ENCODE data around the gene UROD. TPM values are rescaled to one million over a fixed set of nuclear protein-coding genes. Genes with fewer than 3 reads are reported as not detected.

The UROD gene
- total RNA-seq, 1 experiment from 2014 or later: 54.3 TPM

- Histone ChIP-seq H3K27me3 (replicated peaks; ENCODE audit: control insufficient read depth, insufficient read depth, low read length) (no peaks in the 10 kb centered on the region), H3K9me3 (no peaks in the 10 kb centered on the region), H3K36me3 (ENCODE audit: control insufficient read depth, insufficient read depth, low read length) (no peaks in the 10 kb centered on the region), H3K4me3 (ENCODE audit: low read depth, low read length) (no peak overlapping the region), H3K4me1 (no peaks in the 10 kb centered on the region)
- H3K4me3 Mint-ChIP-seq (ENCODE audit: unreplicated experiment): no peak overlapping the region
- BruUV-seq (replicated peaks): no TSS peak
- H3K4me1 Mint-ChIP-seq (ENCODE audit: low read depth, unreplicated experiment): no peaks in the 10 kb centered on the region
- ChIA-PET CTCF (interaction anchor here (1.1 kb wide), 1 partner anchor 15 kb away, joined by 5 read pairs; no protein-coding TSS in a partner anchor), POLR2A (interaction anchor here (0.5 to 0.6 kb wide), 2 partner anchors 59 to 157 kb away, joined by 3 to 13 read pairs; no protein-coding TSS in a partner anchor)
- no peaks in the 10 kb centered on the region for H3K9me3 Mint-ChIP-seq (ENCODE audit: unreplicated experiment)
- intact Hi-C loops (cut with micrococcal nuclease; ENCODE audit: unreplicated experiment): no loop called here
- H3K27me3 Mint-ChIP-seq (ENCODE audit: insufficient read depth, unreplicated experiment): no peaks in the 10 kb centered on the region
- no peaks in the 10 kb centered on the region for H3K36me3 Mint-ChIP-seq (ENCODE audit: insufficient read depth, unreplicated experiment)
- H3K27ac Mint-ChIP-seq (ENCODE audit: unreplicated experiment): no peak overlapping the region
- TF ChIP-seq, protein P1, sequence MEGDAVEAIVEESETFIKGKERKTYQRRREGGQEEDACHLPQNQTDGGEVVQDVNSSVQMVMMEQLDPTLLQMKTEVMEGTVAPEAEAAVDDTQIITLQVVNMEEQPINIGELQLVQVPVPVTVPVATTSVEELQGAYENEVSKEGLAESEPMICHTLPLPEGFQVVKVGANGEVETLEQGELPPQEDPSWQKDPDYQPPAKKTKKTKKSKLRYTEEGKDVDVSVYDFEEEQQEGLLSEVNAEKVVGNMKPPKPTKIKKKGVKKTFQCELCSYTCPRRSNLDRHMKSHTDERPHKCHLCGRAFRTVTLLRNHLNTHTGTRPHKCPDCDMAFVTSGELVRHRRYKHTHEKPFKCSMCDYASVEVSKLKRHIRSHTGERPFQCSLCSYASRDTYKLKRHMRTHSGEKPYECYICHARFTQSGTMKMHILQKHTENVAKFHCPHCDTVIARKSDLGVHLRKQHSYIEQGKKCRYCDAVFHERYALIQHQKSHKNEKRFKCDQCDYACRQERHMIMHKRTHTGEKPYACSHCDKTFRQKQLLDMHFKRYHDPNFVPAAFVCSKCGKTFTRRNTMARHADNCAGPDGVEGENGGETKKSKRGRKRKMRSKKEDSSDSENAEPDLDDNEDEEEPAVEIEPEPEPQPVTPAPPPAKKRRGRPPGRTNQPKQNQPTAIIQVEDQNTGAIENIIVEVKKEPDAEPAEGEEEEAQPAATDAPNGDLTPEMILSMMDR (IDR thresholded peaks at IDR 0.05; ENCODE audit: insufficient read depth in 1 of 2, low read depth in 1 of 2, low read length in 1 of 2, severe bottlenecking in 1 of 2, unreplicated experiment in 1 of 2): no peak
- no peak for DNase-seq
Observed at GRCh38 chr1:45033356-45033755, 21.3 kb downstream of the UROD start.

DNA sequence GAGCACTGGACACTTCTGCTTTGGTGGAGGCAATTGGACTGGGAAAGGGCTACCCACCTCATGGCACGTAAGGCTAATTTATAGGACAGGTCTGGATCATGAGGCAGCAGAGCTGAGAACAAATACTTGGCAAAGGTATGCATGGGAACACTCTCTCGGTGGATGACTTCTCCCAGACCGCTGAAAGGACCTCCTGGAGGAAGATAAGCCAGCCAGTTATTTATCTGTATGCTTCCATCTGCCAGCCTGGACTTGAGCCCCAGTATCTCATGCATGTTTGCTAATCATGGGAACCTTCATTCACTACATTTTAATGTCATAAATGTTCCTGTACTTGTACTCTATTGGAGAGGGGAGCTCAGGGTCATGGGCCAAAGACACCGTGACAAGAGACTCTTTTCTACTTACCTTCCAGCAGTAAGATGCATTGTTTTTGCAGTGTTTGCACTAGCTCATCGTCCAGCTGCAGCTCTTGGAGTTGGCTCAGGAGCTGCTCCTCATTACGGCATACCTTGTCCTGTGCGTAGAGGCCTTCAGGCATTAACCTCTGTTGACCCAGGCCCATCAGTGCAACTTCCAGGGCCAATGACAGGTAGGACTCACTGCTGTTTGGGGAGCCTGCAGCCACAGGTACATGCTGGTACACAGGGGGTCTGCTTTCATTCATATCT, 23.7 kb downstream of the UROD start:
- H3K4me3 Mint-ChIP-seq (ENCODE audit: unreplicated experiment): no peak overlapping the region
- intact Hi-C loops (cut with micrococcal nuclease; ENCODE audit: unreplicated experiment): no loop called here
- no peak overlapping the region for H3K27ac Mint-ChIP-seq (ENCODE audit: unreplicated experiment)
- no TSS peak for BruUV-seq (replicated peaks)
- no peaks in the 10 kb centered on the region for H3K4me1 Mint-ChIP-seq (ENCODE audit: low read depth, unreplicated experiment)
- H3K27me3 Mint-ChIP-seq (ENCODE audit: insufficient read depth, unreplicated experiment): no peaks in the 10 kb centered on the region
- Histone ChIP-seq H3K9me3 (no peaks in the 10 kb centered on the region), H3K36me3 (ENCODE audit: control insufficient read depth, insufficient read depth, low read length) (no peaks in the 10 kb centered on the region), H3K27me3 (replicated peaks; ENCODE audit: control insufficient read depth, insufficient read depth, low read length) (no peaks in the 10 kb centered on the region), H3K4me3 (ENCODE audit: low read depth, low read length) (no peak overlapping the region), H3K4me1 (no peaks in the 10 kb centered on the region)
- no peaks in the 10 kb centered on the region for H3K36me3 Mint-ChIP-seq (ENCODE audit: insufficient read depth, unreplicated experiment)
- ChIA-PET POLR2A (no interaction called here), CTCF (no interaction called here)
- no peaks in the 10 kb centered on the region for H3K9me3 Mint-ChIP-seq (ENCODE audit: unreplicated experiment)
- TF ChIP-seq, protein P1 (IDR thresholded peaks at IDR 0.05; ENCODE audit: insufficient read depth in 1 of 2, low read depth in 1 of 2, low read length in 1 of 2, severe bottlenecking in 1 of 2, unreplicated experiment in 1 of 2): no peak
- no peak for DNase-seq

GRCh38 chr1:45037456-45037855, 25.4 kb downstream of the UROD start:
- Mint-ChIP-seq H3K27ac (ENCODE audit: unreplicated experiment) (no peak overlapping the region), H3K27me3 (ENCODE audit: insufficient read depth, unreplicated experiment) (no peaks in the 10 kb centered on the region), H3K4me1 (ENCODE audit: low read depth, unreplicated experiment) (no peaks in the 10 kb centered on the region), H3K9me3 (ENCODE audit: unreplicated experiment) (no peaks in the 10 kb centered on the region), H3K36me3 (ENCODE audit: insufficient read depth, unreplicated experiment) (no peaks in the 10 kb centered on the region), H3K4me3 (ENCODE audit: unreplicated experiment) (no peak overlapping the region)
- TF ChIP-seq, protein P1 (IDR thresholded peaks at IDR 0.05; ENCODE audit: insufficient read depth in 1 of 2, low read depth in 1 of 2, low read length in 1 of 2, severe bottlenecking in 1 of 2, unreplicated experiment in 1 of 2): no peak
- CTCF ChIA-PET: no interaction called here
- BruUV-seq (replicated peaks): no TSS peak
- H3K4me1 ChIP-seq: no peaks in the 10 kb centered on the region
- H3K27me3 ChIP-seq (replicated peaks; ENCODE audit: control insufficient read depth, insufficient read depth, low read length): no peaks in the 10 kb centered on the region
- H3K4me3 ChIP-seq (ENCODE audit: low read depth, low read length): no peak overlapping the region
- DNase-seq: no peak
- H3K9me3 ChIP-seq: no peaks in the 10 kb centered on the region
- intact Hi-C loops (cut with micrococcal nuclease; ENCODE audit: unreplicated experiment): no loop called here
- H3K36me3 ChIP-seq (ENCODE audit: control insufficient read depth, insufficient read depth, low read length): no peaks in the 10 kb centered on the region
- POLR2A ChIA-PET: no interaction called here

Data from Caco-2 (cell line).